ENCODE data around the gene GPR107.

The GPR107 gene

GRCh38 chr9:130174920-130175321, 121.2 kb downstream of the GPR107 start:
- no peak for TF ChIP-seq CTCF (IDR thresholded peaks at IDR 0.05; ENCODE audit: insufficient read depth, low read depth, low read length, missing control alignments)
- no peak for DNase-seq (ENCODE audit: low read depth)
- no peak overlapping the region for H3K4me3 ChIP-seq (ENCODE audit: low read length)

- no peak for DNase-seq (ENCODE audit: low read depth)
- no peak overlapping the region for H3K4me3 ChIP-seq (ENCODE audit: low read length)
- no peak for TF ChIP-seq CTCF (IDR thresholded peaks at IDR 0.05; ENCODE audit: insufficient read depth, low read depth, low read length, missing control alignments)
Observed at GRCh38 chr9:130175355-130175754, 121.6 kb downstream of the GPR107 start.

GRCh38 chr9:130176760-130177159, 123.1 kb downstream of the GPR107 start:
- no peak for TF ChIP-seq CTCF (IDR thresholded peaks at IDR 0.05; ENCODE audit: insufficient read depth, low read depth, low read length, missing control alignments)
- no peak overlapping the region for H3K4me3 ChIP-seq (ENCODE audit: low read length)
- no peak for DNase-seq (ENCODE audit: low read depth)

DNA sequence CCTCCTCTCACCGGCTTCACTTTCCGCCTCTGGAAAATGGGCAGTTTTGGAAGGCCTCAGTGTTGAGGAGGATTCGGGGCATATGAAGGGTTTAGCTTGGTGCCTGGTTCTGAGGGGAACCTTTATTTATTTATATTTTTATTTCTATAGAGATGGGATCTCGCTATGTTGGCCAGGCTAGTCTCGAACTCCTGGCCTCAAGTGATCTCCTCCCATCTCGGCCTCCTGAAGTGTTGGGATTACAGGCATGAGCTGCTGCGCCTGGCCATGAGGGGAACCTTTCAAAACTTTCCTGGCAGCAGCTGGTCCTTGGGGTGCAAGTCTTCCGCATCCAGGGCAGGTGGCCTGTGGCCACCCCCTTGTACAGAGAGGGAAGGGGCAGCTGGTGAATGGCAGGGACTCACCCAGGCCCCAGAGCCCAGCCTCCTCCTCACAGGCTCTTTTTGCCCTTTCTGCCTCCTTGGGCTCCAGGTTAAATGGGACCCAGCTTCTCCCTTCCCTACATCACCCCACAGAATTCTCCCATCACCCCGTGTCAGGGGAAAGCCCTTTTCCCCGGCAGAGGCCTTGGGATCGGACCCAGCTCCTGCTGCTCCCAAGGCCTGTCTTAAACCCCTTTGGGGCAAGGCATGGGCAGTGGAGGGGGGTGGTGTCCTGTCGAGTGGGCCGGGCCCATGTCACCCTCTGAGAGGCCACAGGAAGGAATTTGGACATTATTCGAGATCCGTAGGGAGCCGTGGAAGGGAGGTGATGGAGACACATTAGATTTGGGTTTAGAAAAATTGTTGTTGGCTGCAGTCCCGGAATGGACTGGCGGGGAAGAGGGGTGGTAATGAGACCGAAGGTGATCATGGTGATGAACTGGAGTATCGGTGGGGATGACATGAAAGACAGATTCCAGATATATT, 124.4 kb downstream of the GPR107 start:
- H3K4me3 ChIP-seq (ENCODE audit: low read length), result no peak overlapping the region
- DNase-seq (ENCODE audit: low read depth), result no peak
- no peak for TF ChIP-seq CTCF (IDR thresholded peaks at IDR 0.05; ENCODE audit: insufficient read depth, low read depth, low read length, missing control alignments)

DNA sequence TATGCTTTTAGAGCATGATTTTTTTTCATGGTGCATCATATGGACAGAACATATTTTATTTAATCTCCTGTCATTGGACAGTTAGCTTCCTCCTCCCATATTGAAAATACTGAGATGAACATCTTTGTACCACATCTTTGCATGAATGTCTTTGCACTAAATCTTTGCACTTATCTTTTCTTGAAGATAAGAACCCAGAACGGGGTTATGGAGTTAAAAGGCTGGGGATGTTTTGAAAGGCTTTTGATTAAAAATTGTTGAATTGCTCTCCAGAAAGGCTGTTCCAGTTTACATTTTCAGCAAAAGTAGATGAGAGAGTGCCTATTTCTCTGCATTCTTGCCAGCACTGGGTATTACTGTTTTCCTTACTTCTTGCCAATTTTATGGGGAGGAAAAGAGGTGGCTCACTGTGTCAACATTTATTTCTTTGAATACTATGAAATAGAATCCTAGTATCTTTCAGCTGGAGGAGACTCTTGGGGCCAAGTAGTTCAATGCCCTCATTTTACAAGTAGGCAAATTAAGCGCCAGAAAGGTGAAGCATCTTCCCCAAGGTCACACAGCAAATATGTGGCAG, 125.7 kb downstream of the GPR107 start:
- no peak overlapping the region for H3K4me3 ChIP-seq (ENCODE audit: low read length)
- no peak for DNase-seq (ENCODE audit: low read depth)
- no peak for TF ChIP-seq CTCF (IDR thresholded peaks at IDR 0.05; ENCODE audit: insufficient read depth, low read depth, low read length, missing control alignments)

DNA sequence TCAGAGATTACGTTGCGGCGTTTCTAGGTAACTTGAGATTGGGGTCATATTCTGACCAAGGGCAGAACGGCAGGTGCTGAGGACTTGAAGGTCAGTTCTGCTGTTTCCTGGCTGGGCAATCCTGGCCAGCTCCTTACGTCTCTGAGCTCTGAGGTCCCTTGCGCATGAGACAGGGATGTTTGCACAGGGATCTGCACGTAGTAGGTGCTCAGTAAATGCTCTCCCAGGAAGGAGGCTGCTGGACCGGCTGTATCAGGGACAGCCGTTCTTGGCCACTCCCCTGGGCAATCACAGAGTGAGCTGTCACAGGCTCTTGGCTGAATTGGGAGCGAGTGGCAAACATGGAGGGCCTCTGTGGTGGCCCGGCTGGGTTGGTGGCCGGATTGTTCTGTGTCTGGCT, 126.8 kb downstream of the GPR107 start:
- H3K4me3 ChIP-seq (ENCODE audit: low read length), result no peak overlapping the region
- TF ChIP-seq CTCF (IDR thresholded peaks at IDR 0.05; ENCODE audit: insufficient read depth, low read depth, low read length, missing control alignments), result no peak
- no peak for DNase-seq (ENCODE audit: low read depth)
